ENCODE data around the gene CIB2.

CIB2 gene

DNA sequence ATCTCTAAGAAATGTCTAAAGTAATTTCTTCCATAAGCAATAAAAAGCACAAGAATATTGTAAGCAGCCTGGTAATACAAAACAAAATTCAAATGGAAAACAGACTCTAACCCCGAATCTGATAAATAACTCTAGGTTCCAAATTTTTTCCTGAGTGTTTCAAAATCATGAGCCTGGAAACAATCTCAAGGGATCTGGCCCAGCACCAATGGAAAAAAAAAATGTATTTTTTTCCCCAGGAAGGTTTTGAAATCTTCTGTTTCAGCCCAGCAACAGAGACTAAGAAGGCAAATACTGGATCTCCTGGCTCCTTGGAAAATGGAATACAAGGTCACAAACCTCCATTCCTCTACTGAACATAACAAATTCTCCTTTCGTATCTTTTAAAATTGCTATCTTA lies 66.7 kb downstream of the CIB2 start:
- TF ChIP-seq, protein P1, sequence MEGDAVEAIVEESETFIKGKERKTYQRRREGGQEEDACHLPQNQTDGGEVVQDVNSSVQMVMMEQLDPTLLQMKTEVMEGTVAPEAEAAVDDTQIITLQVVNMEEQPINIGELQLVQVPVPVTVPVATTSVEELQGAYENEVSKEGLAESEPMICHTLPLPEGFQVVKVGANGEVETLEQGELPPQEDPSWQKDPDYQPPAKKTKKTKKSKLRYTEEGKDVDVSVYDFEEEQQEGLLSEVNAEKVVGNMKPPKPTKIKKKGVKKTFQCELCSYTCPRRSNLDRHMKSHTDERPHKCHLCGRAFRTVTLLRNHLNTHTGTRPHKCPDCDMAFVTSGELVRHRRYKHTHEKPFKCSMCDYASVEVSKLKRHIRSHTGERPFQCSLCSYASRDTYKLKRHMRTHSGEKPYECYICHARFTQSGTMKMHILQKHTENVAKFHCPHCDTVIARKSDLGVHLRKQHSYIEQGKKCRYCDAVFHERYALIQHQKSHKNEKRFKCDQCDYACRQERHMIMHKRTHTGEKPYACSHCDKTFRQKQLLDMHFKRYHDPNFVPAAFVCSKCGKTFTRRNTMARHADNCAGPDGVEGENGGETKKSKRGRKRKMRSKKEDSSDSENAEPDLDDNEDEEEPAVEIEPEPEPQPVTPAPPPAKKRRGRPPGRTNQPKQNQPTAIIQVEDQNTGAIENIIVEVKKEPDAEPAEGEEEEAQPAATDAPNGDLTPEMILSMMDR (IDR thresholded peaks at IDR 0.05; ENCODE audit: low read depth, low read length, poor library complexity, severe bottlenecking), result no peak
- no peak for TF ChIP-seq EZH2phosphoT487 (IDR thresholded peaks at IDR 0.05; ENCODE audit: borderline replicate concordance, low read length)
- peaks cover 5% of the 10 kb centered on the region; the same call in 1 of the 2 replicates for H3K36me3 ChIP-seq (ENCODE audit: control insufficient read depth, low read length)
- no peaks in the 10 kb centered on the region for H3K27me3 ChIP-seq (ENCODE audit: control insufficient read depth, low read length)
- no peak overlapping the region for H3K4me3 ChIP-seq (ENCODE audit: low read length)
- H3K4me1 ChIP-seq (ENCODE audit: control insufficient read depth, low read length), result peaks cover 55% of the 10 kb centered on the region
- H3F3A ChIP-seq (ENCODE audit: control insufficient read depth, insufficient read depth), result 0 out of 2 replicates have a peak, but pooled peaks cover 2% of the 10 kb centered on the region
- no peak overlapping the region for H3K4me2 ChIP-seq (ENCODE audit: low read length)
- no peak overlapping the region for H3K27ac ChIP-seq (ENCODE audit: low read depth, low read length)
- peaks cover 5% of the 10 kb centered on the region; the same call in 1 of the 2 replicates for H4K20me1 ChIP-seq (ENCODE audit: control insufficient read depth, insufficient read depth, low read depth, low read length)
- no peaks in the 10 kb centered on the region for H3K9me3 ChIP-seq (ENCODE audit: control insufficient read depth, insufficient read depth, low read length)
- no peaks in the 10 kb centered on the region for H3K9me2 ChIP-seq (replicated peaks; ENCODE audit: control insufficient read depth, low read length)
- H3K79me2 ChIP-seq (ENCODE audit: control insufficient read depth, low read length), result peaks cover 84% of the 10 kb centered on the region

DNA sequence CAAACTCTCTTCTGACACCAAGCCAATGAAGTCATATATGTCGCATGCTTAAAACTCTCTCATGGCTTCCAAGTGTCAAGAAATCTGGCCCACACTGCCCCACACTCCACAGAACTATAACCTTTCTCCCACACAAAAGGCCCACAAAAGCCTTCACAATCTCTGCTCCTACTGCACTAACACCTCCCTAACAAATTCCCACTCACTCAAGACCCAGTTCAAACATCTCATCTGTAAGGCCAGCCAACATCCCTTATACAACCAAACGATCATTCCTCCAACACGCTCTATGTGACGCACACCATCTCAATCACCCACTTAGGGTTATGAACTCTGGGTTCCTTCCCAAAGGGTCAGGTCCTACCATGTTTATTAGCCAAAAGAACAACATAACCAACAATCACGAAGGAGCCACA lies 67.3 kb downstream of the CIB2 start:
- H3K79me2 ChIP-seq (ENCODE audit: control insufficient read depth, low read length), result peaks cover 84% of the 10 kb centered on the region
- no peak overlapping the region for H3K4me3 ChIP-seq (ENCODE audit: low read length)
- TF ChIP-seq EZH2phosphoT487 (IDR thresholded peaks at IDR 0.05; ENCODE audit: borderline replicate concordance, low read length), result no peak
- TF ChIP-seq, protein P1 (IDR thresholded peaks at IDR 0.05; ENCODE audit: low read depth, low read length, poor library complexity, severe bottlenecking), result no peak
- no peak overlapping the region for H3K4me2 ChIP-seq (ENCODE audit: low read length)
- no peaks in the 10 kb centered on the region for H3K27me3 ChIP-seq (ENCODE audit: control insufficient read depth, low read length)
- H4K20me1 ChIP-seq (ENCODE audit: control insufficient read depth, insufficient read depth, low read depth, low read length), result peaks cover 5% of the 10 kb centered on the region; the same call in 1 of the 2 replicates
- peaks cover 5% of the 10 kb centered on the region; the same call in 1 of the 2 replicates for H3K36me3 ChIP-seq (ENCODE audit: control insufficient read depth, low read length)
- H3K9me2 ChIP-seq (replicated peaks; ENCODE audit: control insufficient read depth, low read length), result no peaks in the 10 kb centered on the region
- peaks cover 54% of the 10 kb centered on the region for H3K4me1 ChIP-seq (ENCODE audit: control insufficient read depth, low read length)
- H3K9me3 ChIP-seq (ENCODE audit: control insufficient read depth, insufficient read depth, low read length), result no peaks in the 10 kb centered on the region
- H3K27ac ChIP-seq (ENCODE audit: low read depth, low read length), result no peak overlapping the region
- H3F3A ChIP-seq (ENCODE audit: control insufficient read depth, insufficient read depth), result 0 out of 2 replicates have a peak, but pooled peaks cover 2% of the 10 kb centered on the region

DNA sequence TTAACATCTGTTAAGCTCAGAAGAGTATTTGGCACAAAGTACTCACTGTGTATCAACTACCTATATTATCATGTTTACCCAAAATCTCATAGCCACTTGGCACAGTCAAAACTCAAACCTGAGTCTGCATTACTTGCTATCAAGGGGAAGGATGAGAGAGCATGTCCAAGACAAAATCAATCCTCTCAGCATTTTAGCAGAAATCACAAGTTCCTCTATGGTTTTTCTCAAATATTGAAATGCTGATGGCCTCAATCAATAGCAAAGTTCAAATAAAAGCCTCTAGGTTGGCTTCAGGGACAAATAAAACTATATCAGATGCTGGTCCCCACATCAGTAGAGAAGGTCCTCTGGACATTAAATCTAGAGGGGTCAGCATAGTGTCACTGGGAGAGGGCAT lies 68.0 kb downstream of the CIB2 start:
- Histone ChIP-seq H3F3A (ENCODE audit: control insufficient read depth, insufficient read depth) (0 out of 2 replicates have a peak, but pooled peaks cover 2% of the 10 kb centered on the region), H3K27me3 (ENCODE audit: control insufficient read depth, low read length) (no peaks in the 10 kb centered on the region), H3K27ac (ENCODE audit: low read depth, low read length) (no peak overlapping the region), H3K4me3 (ENCODE audit: low read length) (no peak overlapping the region), H4K20me1 (ENCODE audit: control insufficient read depth, insufficient read depth, low read depth, low read length) (peaks cover 5% of the 10 kb centered on the region; the same call in 1 of the 2 replicates), H3K4me1 (ENCODE audit: control insufficient read depth, low read length) (peaks cover 46% of the 10 kb centered on the region), H3K9me2 (replicated peaks; ENCODE audit: control insufficient read depth, low read length) (no peaks in the 10 kb centered on the region), H3K79me2 (ENCODE audit: control insufficient read depth, low read length) (peaks cover 79% of the 10 kb centered on the region), H3K4me2 (ENCODE audit: low read length) (no peak overlapping the region), H3K36me3 (ENCODE audit: control insufficient read depth, low read length) (peaks cover 5% of the 10 kb centered on the region; the same call in 1 of the 2 replicates), H3K9me3 (ENCODE audit: control insufficient read depth, insufficient read depth, low read length) (no peaks in the 10 kb centered on the region)
- TF ChIP-seq, protein P1 (IDR thresholded peaks at IDR 0.05; ENCODE audit: low read depth, low read length, poor library complexity, severe bottlenecking), result no peak
- TF ChIP-seq EZH2phosphoT487 (IDR thresholded peaks at IDR 0.05; ENCODE audit: borderline replicate concordance, low read length), result no peak

All from DOHH2 (cell line).